Fibroblast of mammary gland (primary cell): Measurements from ENCODE around the gene TWNK.

Experiments used
- DNase-seq: peaks from one replicate; pipeline ENCODE4 v3.0.0-alpha.2; 2010; ENCODE audit warnings: low read depth
- H3K4me3 ChIP-seq: 2 replicates; pipeline ENCODE4 v1.5.1; 2011; ENCODE audit warnings: low read depth, mild to moderate bottlenecking, low read length, moderate library complexity; ENCODE audit not compliant: control insufficient read depth
- TF ChIP-seq, protein P1 (sequence below): conservative IDR thresholded peaks from 2 replicates; pipeline ENCODE4 v1.5.1; 2011; ENCODE audit warnings: low read depth, low read length, inconsistent platforms; ENCODE audit not compliant: control insufficient read depth, insufficient read depth

TWNK gene

DNA sequence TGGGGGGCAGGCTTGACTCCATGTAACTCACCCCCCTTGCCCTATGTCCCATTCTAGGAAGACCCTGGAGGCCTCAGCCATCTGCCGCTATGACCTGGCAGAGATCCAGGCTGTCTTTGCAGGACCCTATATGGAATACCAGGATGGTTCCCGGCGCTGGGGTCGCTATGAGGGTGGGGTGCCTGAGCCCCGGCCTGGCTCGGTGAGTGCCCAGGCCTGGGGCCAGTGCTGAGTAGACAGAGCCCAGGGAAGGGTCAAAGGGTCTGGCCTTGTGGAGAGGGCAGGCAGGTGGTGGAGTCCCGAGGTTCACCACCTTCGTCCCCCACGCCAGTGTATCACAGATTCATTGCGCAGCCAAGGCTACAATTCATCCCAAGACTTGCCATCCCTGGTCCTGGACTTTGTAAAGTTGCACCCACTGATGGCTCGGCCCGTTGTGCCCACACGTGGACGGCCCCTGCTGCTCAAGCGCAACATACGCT, 7.5 kb upstream of the TWNK start:
- TF ChIP-seq, protein P1, sequence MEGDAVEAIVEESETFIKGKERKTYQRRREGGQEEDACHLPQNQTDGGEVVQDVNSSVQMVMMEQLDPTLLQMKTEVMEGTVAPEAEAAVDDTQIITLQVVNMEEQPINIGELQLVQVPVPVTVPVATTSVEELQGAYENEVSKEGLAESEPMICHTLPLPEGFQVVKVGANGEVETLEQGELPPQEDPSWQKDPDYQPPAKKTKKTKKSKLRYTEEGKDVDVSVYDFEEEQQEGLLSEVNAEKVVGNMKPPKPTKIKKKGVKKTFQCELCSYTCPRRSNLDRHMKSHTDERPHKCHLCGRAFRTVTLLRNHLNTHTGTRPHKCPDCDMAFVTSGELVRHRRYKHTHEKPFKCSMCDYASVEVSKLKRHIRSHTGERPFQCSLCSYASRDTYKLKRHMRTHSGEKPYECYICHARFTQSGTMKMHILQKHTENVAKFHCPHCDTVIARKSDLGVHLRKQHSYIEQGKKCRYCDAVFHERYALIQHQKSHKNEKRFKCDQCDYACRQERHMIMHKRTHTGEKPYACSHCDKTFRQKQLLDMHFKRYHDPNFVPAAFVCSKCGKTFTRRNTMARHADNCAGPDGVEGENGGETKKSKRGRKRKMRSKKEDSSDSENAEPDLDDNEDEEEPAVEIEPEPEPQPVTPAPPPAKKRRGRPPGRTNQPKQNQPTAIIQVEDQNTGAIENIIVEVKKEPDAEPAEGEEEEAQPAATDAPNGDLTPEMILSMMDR: no peak
- H3K4me3 ChIP-seq: no peak overlapping the region
- no peak for DNase-seq

DNA sequence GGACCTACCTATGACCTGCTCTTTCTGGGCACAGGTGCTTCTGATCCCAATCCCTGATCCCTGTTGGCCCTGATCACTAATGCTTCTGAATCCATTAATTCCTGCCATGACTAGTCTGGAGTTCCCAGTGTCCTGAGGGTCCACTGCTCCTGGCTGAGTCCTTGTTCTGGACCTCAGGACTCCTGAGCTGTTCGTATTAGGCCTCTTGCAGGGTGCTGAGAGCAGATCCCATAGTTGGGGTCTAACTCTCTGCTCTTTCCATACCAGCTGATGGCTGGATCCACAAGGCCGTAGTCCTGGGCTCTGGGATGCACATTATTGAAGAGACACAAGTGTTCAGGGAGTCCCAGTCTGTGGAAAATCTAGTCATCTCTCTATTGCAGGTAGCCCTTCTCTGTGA, 7.0 kb upstream of the TWNK start:
- H3K4me3 ChIP-seq: no peak overlapping the region
- no peak for DNase-seq
- TF ChIP-seq, protein P1: no peak

DNA sequence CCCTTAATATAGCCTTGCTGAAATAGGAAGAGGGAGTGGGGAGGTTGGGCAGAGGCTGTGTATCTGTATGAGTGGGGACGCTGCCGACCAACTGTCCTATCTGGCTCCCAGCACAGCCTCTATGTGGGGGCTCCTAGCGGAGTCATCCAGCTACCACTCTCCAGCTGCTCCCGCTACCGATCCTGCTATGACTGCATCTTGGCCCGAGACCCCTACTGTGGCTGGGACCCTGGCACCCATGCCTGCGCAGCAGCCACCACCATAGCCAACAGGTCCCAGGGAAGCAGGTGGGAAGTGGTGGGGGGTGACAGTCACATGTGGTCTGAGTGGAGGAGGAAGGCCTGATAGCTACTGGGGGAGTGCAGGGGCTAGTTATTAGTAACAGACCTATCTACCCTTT, 6.6 kb upstream of the TWNK start:
- no peak overlapping the region for H3K4me3 ChIP-seq
- TF ChIP-seq, protein P1: no peak
- no peak for DNase-seq

DNA sequence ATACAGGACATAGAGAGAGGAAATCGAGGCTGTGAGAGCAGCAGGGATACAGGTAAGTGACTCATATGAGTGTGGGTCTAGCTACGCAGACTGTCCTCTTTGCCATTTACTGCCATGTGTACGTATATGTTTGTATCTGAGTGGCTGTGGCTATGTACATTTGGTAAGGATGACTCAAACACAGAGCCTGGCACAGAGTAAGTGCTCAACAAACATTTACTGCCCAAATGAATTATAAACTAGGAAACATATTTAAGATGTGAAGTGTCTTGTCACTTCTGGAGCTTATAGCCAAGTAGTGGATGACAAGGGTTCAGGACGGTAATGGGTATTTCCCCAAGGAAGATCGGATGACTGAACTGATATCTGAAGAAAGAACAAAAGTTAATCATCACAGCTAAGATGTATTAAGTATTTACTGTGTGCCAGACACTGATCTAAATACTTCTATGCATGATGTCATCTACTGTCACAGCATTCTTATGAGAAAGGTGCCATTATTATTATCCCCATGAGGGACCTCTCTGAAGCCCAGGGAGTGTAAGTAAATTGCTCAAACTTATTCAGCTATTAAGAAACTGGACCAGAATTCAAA, 6.1 kb upstream of the TWNK start:
- TF ChIP-seq, protein P1: no peak
- H3K4me3 ChIP-seq: no peak overlapping the region
- no peak for DNase-seq

DNA sequence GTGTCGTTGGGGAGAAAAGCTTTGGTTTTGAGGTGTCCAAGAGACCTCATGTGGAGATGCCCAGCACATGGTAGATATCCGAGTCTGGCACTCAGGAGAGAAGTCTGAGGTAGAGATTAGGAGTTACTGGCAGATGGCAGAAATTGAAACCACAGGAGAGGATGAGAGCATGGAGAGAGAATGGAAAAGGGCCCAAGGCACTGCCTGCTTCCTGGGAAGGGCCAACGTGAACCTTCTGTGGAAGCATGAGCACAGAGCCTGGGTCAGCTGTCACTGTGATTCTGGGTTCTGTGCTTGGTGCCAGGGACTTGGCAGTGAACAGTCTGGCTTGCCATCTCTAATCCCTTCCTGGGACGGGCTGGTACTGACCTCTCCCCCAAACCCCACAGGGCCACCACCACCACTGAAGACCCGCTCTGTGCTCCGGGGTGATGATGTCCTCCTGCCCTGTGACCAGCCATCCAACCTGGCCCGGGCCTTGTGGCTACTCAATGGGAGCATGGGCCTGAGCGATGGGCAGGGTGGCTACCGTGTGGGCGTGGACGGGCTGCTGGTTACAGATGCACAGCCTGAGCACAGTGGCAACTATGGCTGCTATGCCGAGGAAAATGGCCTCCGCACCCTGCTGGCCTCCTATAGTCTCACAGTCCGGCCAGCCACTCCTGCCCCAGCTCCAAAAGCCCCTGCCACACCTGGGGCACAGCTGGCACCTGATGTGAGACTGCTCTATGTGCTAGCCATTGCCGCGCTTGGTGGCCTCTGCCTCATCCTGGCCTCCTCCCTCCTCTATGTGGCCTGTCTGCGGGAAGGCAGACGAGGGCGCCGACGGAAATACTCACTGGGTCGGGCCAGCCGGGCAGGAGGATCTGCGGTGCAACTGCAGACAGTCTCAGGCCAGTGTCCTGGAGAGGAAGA, 4.2 kb upstream of the TWNK start:
- DNase-seq: no peak
- H3K4me3 ChIP-seq: no peak overlapping the region
- TF ChIP-seq, protein P1: no peak

DNA sequence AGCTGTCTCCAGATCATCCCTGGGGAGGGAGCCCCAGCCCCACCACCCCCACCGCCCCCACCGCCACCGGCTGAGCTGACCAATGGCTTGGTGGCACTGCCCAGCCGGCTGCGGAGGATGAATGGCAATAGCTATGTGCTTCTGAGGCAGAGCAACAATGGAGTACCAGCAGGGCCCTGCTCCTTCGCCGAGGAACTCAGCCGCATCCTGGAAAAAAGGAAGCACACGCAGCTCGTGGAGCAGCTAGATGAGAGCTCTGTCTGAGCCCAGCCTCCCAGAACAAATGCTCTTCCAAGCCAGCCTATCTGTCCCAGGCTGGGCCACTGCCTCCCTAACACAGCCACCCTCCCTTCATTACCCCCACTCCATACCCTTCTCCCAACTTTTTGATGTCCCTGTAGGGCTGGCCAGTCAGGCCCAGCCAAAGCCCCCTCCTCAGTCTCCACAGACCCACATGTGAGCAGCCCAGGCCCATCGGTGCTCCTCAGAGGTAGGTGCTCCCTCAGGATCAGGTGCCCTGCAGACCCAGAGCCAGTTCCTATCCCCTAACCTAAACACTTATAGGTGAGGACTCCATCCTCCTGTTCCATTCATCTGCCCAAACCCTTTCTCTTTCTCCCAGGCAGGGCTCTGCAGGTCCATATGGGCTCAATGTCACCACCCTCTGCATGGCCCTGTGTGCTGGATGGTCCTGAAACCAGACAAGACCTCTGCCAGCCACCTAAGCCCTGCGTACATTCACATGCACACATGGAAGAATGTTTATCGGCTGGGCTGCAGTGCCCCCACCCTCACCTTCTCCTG, 3.3 kb upstream of the TWNK start:
- no peak for DNase-seq
- H3K4me3 ChIP-seq: no peak overlapping the region
- TF ChIP-seq, protein P1: no peak
